RWPE2 (cell line): ENCODE measurements around the gene MPZL3.
A peak's percentile ranks its signal among the peaks of the same experiment; 100 is the strongest.

ENCODE experiments used
- ATAC-seq: fragments of 200-7000 bp; cut with Tn5 transposase; 3 replicates; pipeline ENCODE4 v1.9.1; 2021; ENCODE audit warnings: low read depth
- DNase-seq: peaks from one replicate; pipeline ENCODE4 v3.0.0-alpha.2; 2020; ENCODE audit warnings: low spot score
- H3K27ac ChIP-seq: fragments of 450-650 bp; 2 replicates; pipeline ENCODE4 v1.5.1; 2017; ENCODE audit warnings: mild to moderate bottlenecking; ENCODE audit not compliant: poor library complexity, severe bottlenecking
- H3K27me3 ChIP-seq: fragments of 250-450 bp; sonication (Bioruptor Pico); 2 replicates; pipeline ENCODE4 v1.5.1; 2021; ENCODE audit warnings: mild to moderate bottlenecking, moderate library complexity; ENCODE audit not compliant: insufficient read depth, poor library complexity, severe bottlenecking
- H3K36me3 ChIP-seq: fragments of 250-450 bp; sonication (Bioruptor Pico); 2 replicates; pipeline ENCODE4 v1.5.1; 2020; ENCODE audit warnings: low read depth, mild to moderate bottlenecking, moderate library complexity
- H3K4me1 ChIP-seq: fragments of 250-450 bp; sonication (Bioruptor Pico); 2 replicates; pipeline ENCODE4 v1.5.1; 2021; ENCODE audit warnings: mild to moderate bottlenecking, moderate library complexity; ENCODE audit not compliant: insufficient read depth, poor library complexity, severe bottlenecking
- H3K4me3 ChIP-seq: fragments of 250-450 bp; sonication (Bioruptor Pico); 2 replicates; pipeline ENCODE4 v1.5.1; 2021; ENCODE audit warnings: mild to moderate bottlenecking, moderate library complexity; ENCODE audit not compliant: severe bottlenecking
- H3K9me3 ChIP-seq: fragments of 250-450 bp; sonication (Bioruptor Pico); 2 replicates; pipeline ENCODE4 v1.5.1; 2021; ENCODE audit warnings: mild to moderate bottlenecking, moderate library complexity; ENCODE audit not compliant: severe bottlenecking
- TF ChIP-seq, protein P1 (sequence below): fragments of 450-650 bp; IDR thresholded peaks from one replicate; pipeline ENCODE4 v1.5.1; 2017; ENCODE audit warnings: mild to moderate bottlenecking, moderate library complexity; ENCODE audit not compliant: poor library complexity, severe bottlenecking

The MPZL3 gene

DNA sequence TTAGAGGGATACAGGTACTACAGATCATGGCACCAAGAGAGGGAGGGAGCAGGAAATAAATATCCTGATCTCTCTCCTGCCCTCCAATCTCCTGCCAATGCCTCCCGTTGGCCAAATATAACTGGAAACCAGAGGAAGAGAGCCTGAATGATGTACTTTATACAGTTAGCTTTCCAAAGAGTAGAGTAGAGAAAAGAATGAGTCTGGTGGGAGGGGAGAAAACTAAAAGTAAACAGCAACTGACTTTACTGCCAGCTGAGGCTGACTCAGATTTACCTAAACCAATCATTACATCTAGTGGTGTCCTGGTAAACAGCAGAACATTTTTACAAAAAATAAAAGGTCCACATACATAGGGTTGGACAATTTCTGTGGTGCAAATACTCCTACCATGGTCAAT, 5.1 kb downstream of the MPZL3 start:
- TF ChIP-seq, protein P1, sequence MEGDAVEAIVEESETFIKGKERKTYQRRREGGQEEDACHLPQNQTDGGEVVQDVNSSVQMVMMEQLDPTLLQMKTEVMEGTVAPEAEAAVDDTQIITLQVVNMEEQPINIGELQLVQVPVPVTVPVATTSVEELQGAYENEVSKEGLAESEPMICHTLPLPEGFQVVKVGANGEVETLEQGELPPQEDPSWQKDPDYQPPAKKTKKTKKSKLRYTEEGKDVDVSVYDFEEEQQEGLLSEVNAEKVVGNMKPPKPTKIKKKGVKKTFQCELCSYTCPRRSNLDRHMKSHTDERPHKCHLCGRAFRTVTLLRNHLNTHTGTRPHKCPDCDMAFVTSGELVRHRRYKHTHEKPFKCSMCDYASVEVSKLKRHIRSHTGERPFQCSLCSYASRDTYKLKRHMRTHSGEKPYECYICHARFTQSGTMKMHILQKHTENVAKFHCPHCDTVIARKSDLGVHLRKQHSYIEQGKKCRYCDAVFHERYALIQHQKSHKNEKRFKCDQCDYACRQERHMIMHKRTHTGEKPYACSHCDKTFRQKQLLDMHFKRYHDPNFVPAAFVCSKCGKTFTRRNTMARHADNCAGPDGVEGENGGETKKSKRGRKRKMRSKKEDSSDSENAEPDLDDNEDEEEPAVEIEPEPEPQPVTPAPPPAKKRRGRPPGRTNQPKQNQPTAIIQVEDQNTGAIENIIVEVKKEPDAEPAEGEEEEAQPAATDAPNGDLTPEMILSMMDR = no peak
- DNase-seq = no peak

DNA sequence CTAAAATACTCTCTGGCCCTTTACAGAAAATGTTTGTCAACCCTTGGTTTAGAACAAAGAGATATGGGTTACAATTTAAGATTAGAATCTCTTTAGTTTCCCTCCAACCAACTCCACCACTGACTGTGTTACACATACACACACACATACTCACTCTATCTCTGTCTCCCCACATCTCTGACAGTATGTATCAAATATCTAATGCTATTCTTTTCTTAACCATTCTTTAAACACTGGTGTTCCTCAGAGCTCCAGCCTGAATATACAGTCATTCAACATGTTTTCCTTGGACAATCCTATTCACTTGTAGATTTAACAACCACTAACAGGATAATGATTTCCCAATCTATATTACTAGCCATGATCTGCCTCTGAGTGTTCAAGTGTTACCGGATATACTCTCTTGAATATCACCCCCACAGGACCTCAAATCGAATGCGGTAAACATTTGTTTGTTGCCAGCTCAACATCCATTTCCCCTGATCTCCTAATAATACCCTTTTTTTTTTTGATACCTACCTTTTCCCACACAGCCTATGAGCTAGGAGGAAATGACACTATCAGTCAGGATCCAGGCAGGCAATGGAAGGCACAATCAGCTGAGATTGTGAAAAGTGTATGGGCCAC, 6.1 kb downstream of the MPZL3 start:
- Histone ChIP-seq H3K27ac (no peak overlapping the region), H3K4me3 (no peak overlapping the region), H3K36me3 (no peaks in the 10 kb centered on the region), H3K9me3 (no peaks in the 10 kb centered on the region), H3K27me3 (no peaks in the 10 kb centered on the region), H3K4me1 (peaks cover 20% of the 10 kb centered on the region)
- no peak for DNase-seq
- ATAC-seq = no peak
- TF ChIP-seq, protein P1 = no peak

More for the DNA sequence above, 5.1 kb downstream of the MPZL3 start:
- H3K4me1 ChIP-seq = peaks cover 13% of the 10 kb centered on the region
- no peaks in the 10 kb centered on the region for H3K36me3 ChIP-seq
- no peak overlapping the region for H3K4me3 ChIP-seq
- H3K27ac ChIP-seq = no peak overlapping the region
- peak; percentile 47; the same call in 1 of the 3 replicates for ATAC-seq
- no peaks in the 10 kb centered on the region for H3K9me3 ChIP-seq
- H3K27me3 ChIP-seq = no peaks in the 10 kb centered on the region

DNA sequence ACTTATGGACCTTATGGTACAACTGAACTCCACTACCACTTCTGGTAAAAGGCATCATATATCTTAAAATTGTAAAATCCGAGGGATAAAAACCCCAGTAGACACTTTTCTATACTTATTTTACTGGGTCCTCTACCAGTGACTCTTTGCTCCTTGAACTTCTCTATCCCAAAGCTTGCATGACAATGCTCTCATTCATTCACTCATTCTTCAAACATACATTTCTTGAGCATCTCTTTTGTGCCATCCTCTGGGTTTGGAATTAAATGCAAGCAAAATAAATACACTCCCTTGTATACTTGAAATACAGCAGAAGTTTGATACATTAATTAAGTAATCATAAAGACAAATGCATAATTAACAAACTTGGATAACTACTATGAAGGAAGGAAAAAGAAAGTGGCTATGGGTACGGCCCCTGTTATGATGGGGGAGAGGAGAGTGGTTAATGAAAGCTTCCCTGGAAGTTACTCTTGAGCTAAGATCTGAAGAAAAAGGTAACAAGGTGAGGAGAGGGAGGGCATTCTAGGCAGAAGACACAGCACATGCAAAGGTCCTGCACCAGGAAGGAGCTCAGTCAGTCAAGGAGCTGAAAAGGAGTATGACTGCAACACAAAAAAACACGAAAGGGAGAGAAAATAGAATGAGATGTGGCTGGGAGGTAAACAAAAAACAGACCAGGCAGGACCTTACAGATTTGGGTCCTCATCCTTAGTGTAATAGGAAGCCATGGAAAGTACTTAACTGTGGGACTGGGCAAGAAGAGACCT, 8.0 kb downstream of the MPZL3 start:
- H3K36me3 ChIP-seq = no peaks in the 10 kb centered on the region
- H3K9me3 ChIP-seq = no peaks in the 10 kb centered on the region
- ATAC-seq (no peak), DNase-seq (no peak)
- peaks cover 16% of the 10 kb centered on the region for H3K4me1 ChIP-seq
- H3K27ac ChIP-seq = no peak overlapping the region
- no peak overlapping the region for H3K4me3 ChIP-seq
- TF ChIP-seq, protein P1 = no peak
- no peaks in the 10 kb centered on the region for H3K27me3 ChIP-seq

DNA sequence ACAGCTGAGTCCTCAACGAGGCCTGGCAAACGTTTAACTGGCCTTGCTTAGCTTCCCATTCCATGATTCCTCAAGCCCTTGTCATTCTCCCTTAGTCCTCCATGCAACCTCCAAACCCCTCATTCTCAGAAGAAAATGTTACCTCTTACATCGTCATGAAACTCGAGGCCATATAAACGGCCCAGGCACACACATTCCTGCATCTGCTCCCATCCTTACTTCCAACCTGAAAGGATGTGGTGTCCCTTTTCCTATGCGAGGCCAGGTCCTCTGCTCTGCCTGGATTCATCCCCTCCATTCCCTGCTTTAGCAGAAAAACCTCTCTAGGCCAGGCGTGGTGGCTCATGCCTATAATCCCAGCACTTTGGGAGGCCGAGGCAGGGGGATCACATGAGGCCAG, 9.0 kb downstream of the MPZL3 start:
- Histone ChIP-seq H3K27me3 (no peaks in the 10 kb centered on the region), H3K4me3 (no peak overlapping the region), H3K36me3 (0 out of 2 replicates have a peak, but pooled peaks cover 3% of the 10 kb centered on the region), H3K9me3 (no peaks in the 10 kb centered on the region), H3K4me1 (peaks cover 16% of the 10 kb centered on the region), H3K27ac (no peak overlapping the region)
- no peak for DNase-seq
- TF ChIP-seq, protein P1 = no peak
- no peak for ATAC-seq

DNA sequence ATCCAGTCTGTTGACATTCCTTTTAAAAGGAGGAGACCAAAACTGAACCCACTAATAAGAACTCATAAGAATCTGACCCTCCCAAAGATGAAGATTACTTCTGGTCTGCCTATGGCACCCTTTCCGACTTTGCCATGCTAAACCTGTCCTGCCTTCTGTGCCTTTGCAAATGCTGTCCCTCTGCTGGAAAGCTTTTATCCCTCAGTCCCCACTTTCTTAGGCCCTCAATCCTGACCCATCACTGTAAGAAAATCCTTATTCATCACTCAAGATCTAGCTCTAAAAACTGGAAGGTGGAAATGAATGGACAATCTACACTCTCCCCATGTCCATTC, 10.4 kb downstream of the MPZL3 start:
- H3K27me3 ChIP-seq = no peaks in the 10 kb centered on the region
- H3K4me1 ChIP-seq = peaks cover 16% of the 10 kb centered on the region
- no peak overlapping the region for H3K4me3 ChIP-seq
- H3K27ac ChIP-seq = peak overlapping the region; percentile 15
- H3K36me3 ChIP-seq = 0 out of 2 replicates have a peak, but pooled peaks cover 3% of the 10 kb centered on the region
- TF ChIP-seq, protein P1 = no peak
- no peaks in the 10 kb centered on the region for H3K9me3 ChIP-seq
- no peak for DNase-seq
- no peak for ATAC-seq
